Measurements from ENCODE around the gene RGS19.

Gene RGS19

GRCh38 chr20:64098471-64099013 is 19.2 kb upstream of the RGS19 start:
- H3K27me3 ChIP-seq (ENCODE audit: insufficient read depth, poor library complexity, severe bottlenecking), result peaks cover 37% of the 10 kb centered on the region
- no peaks in the 10 kb centered on the region for H3K4me1 ChIP-seq (ENCODE audit: insufficient read depth, poor library complexity, severe bottlenecking)
- H3K4me3 ChIP-seq (ENCODE audit: severe bottlenecking), result no peak overlapping the region
- H3K9me3 ChIP-seq (ENCODE audit: severe bottlenecking), result no peaks in the 10 kb centered on the region
- ATAC-seq (ENCODE audit: low read depth) (no peak), DNase-seq (ENCODE audit: low spot score) (no peak)
- no peak for TF ChIP-seq CTCF (IDR thresholded peaks at IDR 0.05; ENCODE audit: poor library complexity, severe bottlenecking)
- H3K36me3 ChIP-seq (ENCODE audit: low read depth), result no peaks in the 10 kb centered on the region
- no peak overlapping the region for H3K27ac ChIP-seq (ENCODE audit: poor library complexity, severe bottlenecking)

GRCh38 chr20:64096535-64096934 is 17.2 kb upstream of the RGS19 start:
- DNase-seq (ENCODE audit: low spot score) (no peak), ATAC-seq (ENCODE audit: low read depth) (no peak)
- Histone ChIP-seq H3K4me3 (ENCODE audit: severe bottlenecking) (no peak overlapping the region), H3K4me1 (ENCODE audit: insufficient read depth, poor library complexity, severe bottlenecking) (no peaks in the 10 kb centered on the region), H3K9me3 (ENCODE audit: severe bottlenecking) (no peaks in the 10 kb centered on the region), H3K36me3 (ENCODE audit: low read depth) (no peaks in the 10 kb centered on the region), H3K27ac (ENCODE audit: poor library complexity, severe bottlenecking) (no peak overlapping the region), H3K27me3 (ENCODE audit: insufficient read depth, poor library complexity, severe bottlenecking) (peaks cover 17% of the 10 kb centered on the region)
- TF ChIP-seq CTCF (IDR thresholded peaks at IDR 0.05; ENCODE audit: poor library complexity, severe bottlenecking), result no peak

- Histone ChIP-seq H3K9me3 (ENCODE audit: severe bottlenecking) (no peaks in the 10 kb centered on the region), H3K36me3 (ENCODE audit: low read depth) (no peaks in the 10 kb centered on the region), H3K27ac (ENCODE audit: poor library complexity, severe bottlenecking) (no peak overlapping the region), H3K4me1 (ENCODE audit: insufficient read depth, poor library complexity, severe bottlenecking) (no peaks in the 10 kb centered on the region), H3K27me3 (ENCODE audit: insufficient read depth, poor library complexity, severe bottlenecking) (peaks cover 11% of the 10 kb centered on the region), H3K4me3 (ENCODE audit: severe bottlenecking) (no peak overlapping the region)
- TF ChIP-seq CTCF (IDR thresholded peaks at IDR 0.05; ENCODE audit: poor library complexity, severe bottlenecking), result no peak
- DNase-seq (ENCODE audit: low spot score) (no peak), ATAC-seq (ENCODE audit: low read depth) (no peak)
Observed at GRCh38 chr20:64095927-64096326, 16.6 kb upstream of the RGS19 start.

- Histone ChIP-seq H3K27me3 (ENCODE audit: insufficient read depth, poor library complexity, severe bottlenecking) (peaks cover 6% of the 10 kb centered on the region), H3K27ac (ENCODE audit: poor library complexity, severe bottlenecking) (no peak overlapping the region), H3K4me3 (ENCODE audit: severe bottlenecking) (no peak overlapping the region), H3K9me3 (ENCODE audit: severe bottlenecking) (no peaks in the 10 kb centered on the region), H3K4me1 (ENCODE audit: insufficient read depth, poor library complexity, severe bottlenecking) (no peaks in the 10 kb centered on the region), H3K36me3 (ENCODE audit: low read depth) (no peaks in the 10 kb centered on the region)
- no peak for TF ChIP-seq CTCF (IDR thresholded peaks at IDR 0.05; ENCODE audit: poor library complexity, severe bottlenecking)
- ATAC-seq (ENCODE audit: low read depth), result no peak
- no peak for DNase-seq (ENCODE audit: low spot score)
Observed at GRCh38 chr20:64095455-64095854, 16.1 kb upstream of the RGS19 start.

- no peak overlapping the region for H3K27ac ChIP-seq (ENCODE audit: poor library complexity, severe bottlenecking)
- no peak; the same call in 2 of the 3 replicates for ATAC-seq (ENCODE audit: low read depth)
- no peaks in the 10 kb centered on the region for H3K27me3 ChIP-seq (ENCODE audit: insufficient read depth, poor library complexity, severe bottlenecking)
- no peaks in the 10 kb centered on the region for H3K36me3 ChIP-seq (ENCODE audit: low read depth)
- H3K9me3 ChIP-seq (ENCODE audit: severe bottlenecking), result no peaks in the 10 kb centered on the region
- no peak overlapping the region for H3K4me3 ChIP-seq (ENCODE audit: severe bottlenecking)
- DNase-seq (ENCODE audit: low spot score), result no peak
- no peak for TF ChIP-seq CTCF (IDR thresholded peaks at IDR 0.05; ENCODE audit: poor library complexity, severe bottlenecking)
- H3K4me1 ChIP-seq (ENCODE audit: insufficient read depth, poor library complexity, severe bottlenecking), result no peaks in the 10 kb centered on the region
Observed at GRCh38 chr20:64093013-64093503, 13.7 kb upstream of the RGS19 start.

Measured in RWPE2 (cell line).